Esophagus muscularis mucosa (tissue), 4 donors: ENCODE results near the gene IGSF23.

Source experiments
- EP300 ChIP-seq: sonication (generic); formaldehyde crosslinking; IDR thresholded peaks from one replicate; pipeline ENCODE4 v1.6.1; 2017; ENCODE audit warnings: antibody characterized with exemption
- POLR2A ChIP-seq: fragments of 450-650 bp; IDR thresholded peaks from one replicate; pipeline ENCODE4 v1.6.1; 2017; ENCODE audit warnings: antibody characterized with exemption, moderate library complexity, mild to moderate bottlenecking, low read depth
- TF ChIP-seq, protein P1 (sequence below), 3 experiments: fragments of 200-600 bp in 2 of 3; fragments of 450-650 bp in 1 of 3; sonication (generic) in 2 of 3; IDR thresholded peaks; one replicate each; pipeline ENCODE4 v1.5.1; 2017 to 2019; ENCODE audit warnings: antibody characterized with exemption in 3 of 3, mild to moderate bottlenecking in 2 of 3, moderate library complexity in 1 of 3

DNA sequence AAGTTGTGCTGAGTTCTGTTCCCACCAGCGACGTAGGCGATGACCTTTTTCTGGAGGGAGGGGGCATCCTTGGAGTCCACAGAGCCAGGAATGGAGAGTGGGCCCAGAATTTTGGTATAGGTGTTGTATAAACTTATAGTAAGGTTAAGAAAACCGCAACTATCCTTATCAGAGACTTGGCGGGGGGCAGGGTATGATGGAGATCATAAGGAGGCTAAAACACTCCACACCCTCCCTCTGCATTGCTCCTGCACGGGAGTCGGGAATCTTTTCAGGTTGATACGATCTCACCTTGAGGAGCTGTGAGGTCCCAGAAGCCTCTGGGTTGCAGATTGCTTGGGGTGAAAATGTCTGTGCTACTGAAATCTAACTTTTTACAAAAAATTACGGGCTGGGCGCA lies 51.6 kb downstream of the IGSF23 start:
- TF ChIP-seq, protein P1, sequence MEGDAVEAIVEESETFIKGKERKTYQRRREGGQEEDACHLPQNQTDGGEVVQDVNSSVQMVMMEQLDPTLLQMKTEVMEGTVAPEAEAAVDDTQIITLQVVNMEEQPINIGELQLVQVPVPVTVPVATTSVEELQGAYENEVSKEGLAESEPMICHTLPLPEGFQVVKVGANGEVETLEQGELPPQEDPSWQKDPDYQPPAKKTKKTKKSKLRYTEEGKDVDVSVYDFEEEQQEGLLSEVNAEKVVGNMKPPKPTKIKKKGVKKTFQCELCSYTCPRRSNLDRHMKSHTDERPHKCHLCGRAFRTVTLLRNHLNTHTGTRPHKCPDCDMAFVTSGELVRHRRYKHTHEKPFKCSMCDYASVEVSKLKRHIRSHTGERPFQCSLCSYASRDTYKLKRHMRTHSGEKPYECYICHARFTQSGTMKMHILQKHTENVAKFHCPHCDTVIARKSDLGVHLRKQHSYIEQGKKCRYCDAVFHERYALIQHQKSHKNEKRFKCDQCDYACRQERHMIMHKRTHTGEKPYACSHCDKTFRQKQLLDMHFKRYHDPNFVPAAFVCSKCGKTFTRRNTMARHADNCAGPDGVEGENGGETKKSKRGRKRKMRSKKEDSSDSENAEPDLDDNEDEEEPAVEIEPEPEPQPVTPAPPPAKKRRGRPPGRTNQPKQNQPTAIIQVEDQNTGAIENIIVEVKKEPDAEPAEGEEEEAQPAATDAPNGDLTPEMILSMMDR (IDR thresholded peaks at IDR 0.05): no peak
- no peak for TF ChIP-seq POLR2A
- TF ChIP-seq EP300: no peak
